Naive thymus-derived CD8-positive, alpha-beta T cell (primary cell): ENCODE data around the gene MYOM3. TPM values are rescaled to one million over a fixed set of nuclear protein-coding genes. Genes with fewer than 3 reads are reported as not detected.

Source experiments
- ATAC-seq, 2 donors: fragments of 150-1000 bp; cut with Tn5 transposase in 1 of 2; sonication (Bioruptor Pico), chemical (Tn5 transposase) in 1 of 2; 1 replicate in 1 of 2; 2 replicates in 1 of 2; pipeline ENCODE4 v1.10.0; 2021; ENCODE audit warnings: mild to moderate bottlenecking in 2 of 2, moderate library complexity in 2 of 2
- POLR2A ChIA-PET: fragments of 350-600 bp; sonication (Branson Sonifier 250); formaldehyde crosslinking; loops from one replicate; lab custom pipeline; 2021; ENCODE audit warnings: antibody characterized with exemption; lab: Charles Lee
- DNase-seq, 10 donors: peaks; one replicate each; pipeline versions ENCODE4 v3.0.0 to v3.0.0-alpha.2; 2020 to 2022
- H3K27ac Mint-ChIP-seq, 10 donors: one replicate each; pipeline ENCODE4 v1.8.0; 2020 to 2022; ENCODE audit warnings: mild to moderate bottlenecking in 10 of 10, mixed read lengths in 10 of 10, moderate library complexity in 4 of 10, inconsistent platforms in 1 of 10
- H3K27me3 Mint-ChIP-seq, 5 donors: one replicate each; pipeline ENCODE4 v1.8.0; 2021 to 2022; ENCODE audit warnings: mixed read lengths in 5 of 5
- H3K36me3 Mint-ChIP-seq, 3 donors: one replicate each; pipeline ENCODE4 v1.8.0; 2020 to 2022; ENCODE audit warnings: mixed read lengths in 3 of 3, mild to moderate bottlenecking in 2 of 3, inconsistent platforms in 1 of 3
- H3K4me1 Mint-ChIP-seq, 4 donors: one replicate each; pipeline ENCODE4 v1.8.0; 2021 to 2022; ENCODE audit warnings: mixed read lengths in 4 of 4
- H3K4me3 Mint-ChIP-seq, 10 donors: one replicate each; pipeline ENCODE4 v1.8.0; 2020 to 2022; ENCODE audit warnings: mild to moderate bottlenecking in 10 of 10, mixed read lengths in 10 of 10, moderate library complexity in 6 of 10, inconsistent platforms in 1 of 10
- H3K9me3 Mint-ChIP-seq, 9 donors: one replicate each; pipeline ENCODE4 v1.8.0; 2020 to 2022; ENCODE audit warnings: mixed read lengths in 9 of 9, mild to moderate bottlenecking in 3 of 9, inconsistent platforms in 1 of 9, moderate library complexity in 1 of 9
- polyA plus RNA-seq, 3 donors: library from polyadenylated mRNA; unstranded; fragments of 300-500 nt; fragmentation: Illumina TruSeq; gene quantifications; one replicate each; pipeline ENCODE4 v1.2.3, GENCODE V29; 2021
- total RNA-seq, 8 experiments: library from RNA in 2 of 8; stranded (reverse) in 2 of 8; gene quantifications; one replicate each; pipeline ENCODE4 v1.2.3 and lab custom pipeline; 2021 to 2026

The MYOM3 gene
- total RNA-seq (not detected), polyA plus RNA-seq (not detected), total RNA-seq (lab: John Stamatoyannopoulos, UW) (0 to 0.17 (median 0) reads per million in 6 experiments)

- peaks cover 2 to 31% (median 17%) of the 10 kb centered on the region in 5 donors for H3K27me3 Mint-ChIP-seq
- no peaks in the 10 kb centered on the region for H3K36me3 Mint-ChIP-seq
- peak within 1 kb of the TSS in 9 of 10 donors; percentile 14 to 69 (median 41) for H3K4me3 Mint-ChIP-seq
- DNase-seq (peak; percentile 18 to 77 (median 42)), ATAC-seq (peak; percentile 99 to 100)
- peaks cover 0 to 10% (median 7%) of the 10 kb centered on the region in 4 donors for H3K4me1 Mint-ChIP-seq
- H3K9me3 Mint-ChIP-seq: no peaks in the 10 kb centered on the region
- H3K27ac Mint-ChIP-seq: peak within 1 kb of the TSS in 3 of 10 donors; percentile 41 to 83 (median 82)
- POLR2A ChIA-PET: no interaction called here
Observed at GRCh38 chr1:24111996-24112779, at the start of gene MYOM3. MYOM3 (minus strand) TSS chr1:24112135; CDS start chr1:24108636, 3,499 bp downstream.

- Mint-ChIP-seq H3K36me3 (peaks cover 9 to 45% (median 9%) of the 10 kb centered on the region in 3 donors), H3K4me3 (no peak overlapping the region), H3K27me3 (peaks cover 0 to 2% (median 0%) of the 10 kb centered on the region in 5 donors), H3K27ac (peak overlapping the region in 1 of 10 donors; percentile 43), H3K4me1 (peaks cover 0 to 5% (median under 1%) of the 10 kb centered on the region in 4 donors), H3K9me3 (no peaks in the 10 kb centered on the region)
- ATAC-seq (no peak), DNase-seq (no peak)
- POLR2A ChIA-PET: no interaction called here
Observed at GRCh38 chr1:24161270-24161669, 49.3 kb upstream of the MYOM3 start.

GRCh38 chr1:24159366-24159765 is 47.4 kb upstream of the MYOM3 start:
- POLR2A ChIA-PET: no interaction called here
- ATAC-seq (no peak), DNase-seq (no peak)
- H3K27ac Mint-ChIP-seq: peak overlapping the region in 1 of 10 donors; percentile 53
- no peaks in the 10 kb centered on the region for H3K9me3 Mint-ChIP-seq
- peaks cover 0 to 5% (median under 1%) of the 10 kb centered on the region in 4 donors for H3K4me1 Mint-ChIP-seq
- H3K4me3 Mint-ChIP-seq: no peak overlapping the region
- peaks cover 0 to 36% (median 6%) of the 10 kb centered on the region in 3 donors for H3K36me3 Mint-ChIP-seq
- no peaks in the 10 kb centered on the region for H3K27me3 Mint-ChIP-seq

GRCh38 chr1:24157918-24158481 is 46.1 kb upstream of the MYOM3 start:
- POLR2A ChIA-PET: no interaction called here
- DNase-seq (no peak), ATAC-seq (no peak)
- Mint-ChIP-seq H3K27ac (no peak overlapping the region), H3K27me3 (peaks cover 0 to 8% (median 3%) of the 10 kb centered on the region in 5 donors), H3K9me3 (no peaks in the 10 kb centered on the region), H3K4me3 (no peak overlapping the region), H3K36me3 (peaks cover 0 to 34% (median 6%) of the 10 kb centered on the region in 3 donors), H3K4me1 (peaks cover 0 to 3% (median under 1%) of the 10 kb centered on the region in 4 donors)

- H3K27ac Mint-ChIP-seq: no peak overlapping the region
- no peak overlapping the region for H3K4me3 Mint-ChIP-seq
- H3K27me3 Mint-ChIP-seq: peaks cover 1 to 21% (median 7%) of the 10 kb centered on the region in 5 donors
- no peaks in the 10 kb centered on the region for H3K4me1 Mint-ChIP-seq
- peaks cover 0 to 33% (median 6%) of the 10 kb centered on the region in 3 donors for H3K36me3 Mint-ChIP-seq
- no peak for DNase-seq
- no peaks in the 10 kb centered on the region for H3K9me3 Mint-ChIP-seq
- ATAC-seq: no peak
- POLR2A ChIA-PET: no interaction called here
Observed at GRCh38 chr1:24156542-24157260, 44.8 kb upstream of the MYOM3 start.

- Mint-ChIP-seq H3K4me3 (no peak overlapping the region), H3K27me3 (peaks cover 9 to 36% (median 15%) of the 10 kb centered on the region in 5 donors), H3K36me3 (peaks cover 0 to 28% (median 6%) of the 10 kb centered on the region in 3 donors), H3K27ac (no peak overlapping the region), H3K4me1 (peaks cover 6 to 13% (median 10%) of the 10 kb centered on the region in 4 donors), H3K9me3 (no peaks in the 10 kb centered on the region)
- ATAC-seq (no peak), DNase-seq (no peak)
- POLR2A ChIA-PET: no interaction called here
Observed at GRCh38 chr1:24155011-24155782, 43.3 kb upstream of the MYOM3 start.

- Mint-ChIP-seq H3K27ac (no peak overlapping the region), H3K27me3 (peaks cover 9 to 46% (median 21%) of the 10 kb centered on the region in 5 donors), H3K9me3 (no peaks in the 10 kb centered on the region), H3K36me3 (peaks cover 0 to 22% (median 5%) of the 10 kb centered on the region in 3 donors), H3K4me1 (peaks cover 8 to 19% (median 12%) of the 10 kb centered on the region in 4 donors), H3K4me3 (no peak overlapping the region)
- no peak for DNase-seq
- POLR2A ChIA-PET: no interaction called here
- ATAC-seq: no peak
Observed at GRCh38 chr1:24154215-24154614, 42.3 kb upstream of the MYOM3 start.

- peaks cover 8 to 19% (median 12%) of the 10 kb centered on the region in 4 donors for H3K4me1 Mint-ChIP-seq
- POLR2A ChIA-PET: interaction anchor here (0.6 to 0.7 kb wide), 2 partner anchors 266 to 443 kb away, joined by 4 read pairs; no protein-coding TSS in a partner anchor
- DNase-seq (no peak), ATAC-seq (no peak)
- H3K36me3 Mint-ChIP-seq: peaks cover 0 to 12% (median 5%) of the 10 kb centered on the region in 3 donors
- peaks cover 9 to 60% (median 21%) of the 10 kb centered on the region in 5 donors for H3K27me3 Mint-ChIP-seq
- no peak overlapping the region for H3K27ac Mint-ChIP-seq
- peak overlapping the region in 1 of 10 donors; percentile 45 for H3K4me3 Mint-ChIP-seq
- no peaks in the 10 kb centered on the region for H3K9me3 Mint-ChIP-seq
Observed at GRCh38 chr1:24152631-24153494, 40.9 kb upstream of the MYOM3 start.

GRCh38 chr1:24151175-24151533 is 39.2 kb upstream of the MYOM3 start:
- ATAC-seq (peak; percentile 41 to 44), DNase-seq (peak in 1 of 10 donors; percentile 19)
- peaks cover 8 to 19% (median 12%) of the 10 kb centered on the region in 4 donors for H3K4me1 Mint-ChIP-seq
- H3K27me3 Mint-ChIP-seq: peaks cover 11 to 76% (median 27%) of the 10 kb centered on the region in 5 donors
- H3K36me3 Mint-ChIP-seq: peaks cover 0 to 4% (median under 1%) of the 10 kb centered on the region in 3 donors
- H3K9me3 Mint-ChIP-seq: no peaks in the 10 kb centered on the region
- POLR2A ChIA-PET: no interaction called here
- peak overlapping the region; percentile 54 to 81 (median 70) for H3K4me3 Mint-ChIP-seq
- H3K27ac Mint-ChIP-seq: peak overlapping the region in 1 of 10 donors; percentile 15

- Mint-ChIP-seq H3K4me1 (peaks cover 8 to 19% (median 12%) of the 10 kb centered on the region in 4 donors), H3K27me3 (peaks cover 11 to 79% (median 28%) of the 10 kb centered on the region in 5 donors), H3K4me3 (peak overlapping the region; percentile 54 to 81 (median 70)), H3K9me3 (no peaks in the 10 kb centered on the region), H3K36me3 (no peaks in the 10 kb centered on the region), H3K27ac (peak overlapping the region in 3 of 10 donors; percentile 15 to 83 (median 79))
- POLR2A ChIA-PET: interaction anchor here (0.6 to 1.0 kb wide), 2 partner anchors 241 to 352 kb away, joined by 4 read pairs; partner anchors contain the start of gene RCAN3
- ATAC-seq (peak; percentile 93 to 98), DNase-seq (peak; percentile 70 to 92 (median 81))
Observed at GRCh38 chr1:24150234-24151174, 38.6 kb upstream of the MYOM3 start.
